GM08714 (cell line): ENCODE measurements around the gene EVPL.

Experiments used
- H3K4me3 ChIP-seq: fragments of 200-500 bp; sonication (Bioruptor generic); 2 replicates; pipeline ENCODE4 v1.5.1; 2014; ENCODE audit warnings: mild to moderate bottlenecking, low read length, inconsistent platforms
- ZNF274 ChIP-seq: IDR thresholded peaks from 2 replicates; pipeline ENCODE4 v1.6.1; 2012; ENCODE audit warnings: mild to moderate bottlenecking, low read depth, low read length

Gene EVPL

GRCh38 chr17:75959839-75960511, 67.1 kb downstream of the EVPL start:
- H3K4me3 ChIP-seq, result no peak overlapping the region
- no peak for TF ChIP-seq ZNF274

GRCh38 chr17:75959051-75959838, 67.9 kb downstream of the EVPL start:
- H3K4me3 ChIP-seq, result no peak overlapping the region
- no peak for TF ChIP-seq ZNF274
